Endodermal cell (in vitro differentiated cells): ENCODE measurements around the gene ITIH5. TPM values are rescaled to one million over a fixed set of nuclear protein-coding genes. Genes with fewer than 3 reads are reported as not detected.

ENCODE experiments used
- DNase-seq: peaks from one replicate; pipeline ENCODE4 v3.0.0-alpha.2; 2017
- H3K27ac ChIP-seq: 2 replicates; pipeline ENCODE4 v1.5.1; 2013; ENCODE audit warnings: mild to moderate bottlenecking, low read depth, low read length, moderate library complexity
- H3K27me3 ChIP-seq: 2 replicates; pipeline ENCODE4 v1.6.1; 2013; ENCODE audit warnings: mild to moderate bottlenecking, low read length, moderate library complexity; ENCODE audit not compliant: insufficient read depth, control insufficient read depth, poor library complexity, severe bottlenecking
- H3K36me3 ChIP-seq: 2 replicates; pipeline ENCODE4 v1.7.0; 2013; ENCODE audit warnings: mild to moderate bottlenecking, low read length, moderate library complexity; ENCODE audit not compliant: control insufficient read depth, insufficient read depth
- H3K4me1 ChIP-seq: one replicate; pipeline ENCODE4 v1.7.0; 2013; ENCODE audit warnings: low read length; ENCODE audit not compliant: control insufficient read depth, insufficient read depth
- H3K4me3 ChIP-seq: 2 replicates; pipeline ENCODE4 v1.5.1; 2013; ENCODE audit warnings: mild to moderate bottlenecking, low read length, moderate library complexity
- H3K9ac ChIP-seq: 2 replicates; pipeline ENCODE4 v1.6.1; 2013; ENCODE audit warnings: mild to moderate bottlenecking, low read length, moderate library complexity; ENCODE audit not compliant: poor library complexity, severe bottlenecking; ENCODE audit errors: extremely low read depth
- H3K9me3 ChIP-seq: 2 replicates; pipeline ENCODE4 v1.6.1; 2013; ENCODE audit warnings: mild to moderate bottlenecking, low read length, moderate library complexity; ENCODE audit not compliant: control insufficient read depth
- H3K27ac Mint-ChIP-seq: 2 replicates; pipeline ENCODE4 v1.8.0; 2020; ENCODE audit warnings: mixed read lengths
- H3K27me3 Mint-ChIP-seq: 2 replicates; pipeline ENCODE4 v1.8.0; 2021; ENCODE audit warnings: mild to moderate bottlenecking, mixed read lengths; ENCODE audit not compliant: insufficient read depth
- H3K36me3 Mint-ChIP-seq: 2 replicates; pipeline ENCODE4 v1.8.0; 2020; ENCODE audit warnings: low read depth, mixed read lengths
- H3K4me1 Mint-ChIP-seq: 2 replicates; pipeline ENCODE4 v1.8.0; 2020; ENCODE audit warnings: mixed read lengths
- H3K4me3 Mint-ChIP-seq: 2 replicates; pipeline ENCODE4 v1.8.0; 2020; ENCODE audit warnings: mild to moderate bottlenecking, moderate library complexity, mixed read lengths
- H3K9me3 Mint-ChIP-seq: 2 replicates; pipeline ENCODE4 v1.8.0; 2020; ENCODE audit warnings: mild to moderate bottlenecking, mixed read lengths
- CTCF ChIP-seq: fragments of 200-600 bp; sonication (generic); conservative IDR thresholded peaks from 2 replicates; pipeline ENCODE4 v1.5.0; 2021; ENCODE audit warnings: antibody characterized with exemption, mild to moderate bottlenecking
- WGBS, 2 experiments: methylation state at CpG; one replicate each; pipeline versions ENCODE4 v1.1.5 to v1.1.7; 2013; ENCODE audit warnings: missing lambda C conversion rate in 2 of 2, mixed read lengths in 1 of 2; ENCODE audit not compliant: insufficient coverage in 1 of 2, insufficient read length in 1 of 2; 5-methylcytosine and 5-hydroxymethylcytosine counted together
- total RNA-seq, 2 donors: library from RNA; stranded (reverse); fragmentation: NEBNext Ultra II Directional in 1 of 2; extraction: Animal tissue kit (Norgen Biotek cat#: 25700) in 1 of 2; gene quantifications; 2 replicates in 1 of 2; 3 replicates in 1 of 2; pipeline ENCODE4 v1.2.1, GENCODE V29; 2021

ITIH5 gene
- total RNA-seq, 2 donors from 2014 or later: 2.9 to 5.3 TPM

DNA sequence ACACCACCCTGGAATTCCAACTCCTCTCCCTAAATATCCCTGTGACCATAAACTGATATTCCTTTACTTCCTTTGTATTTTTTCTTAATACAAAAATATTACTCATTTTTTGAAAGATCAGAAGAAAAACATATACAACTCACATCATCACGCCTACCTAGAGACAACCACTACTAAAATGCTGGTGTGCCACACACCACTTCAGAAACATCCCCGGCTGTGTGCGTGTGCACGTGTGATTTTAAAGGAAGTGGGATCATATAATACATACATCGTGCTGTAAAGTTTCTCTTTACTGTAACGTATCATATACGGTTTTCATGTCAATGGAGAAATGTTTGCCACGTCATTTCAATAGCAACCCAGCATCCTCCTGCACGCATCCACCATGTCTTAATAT lies 76.5 kb downstream of the ITIH5 start:
- Mint-ChIP-seq H3K36me3 (no peaks in the 10 kb centered on the region), H3K27me3 (no peaks in the 10 kb centered on the region), H3K4me1 (peaks cover 3% of the 10 kb centered on the region), H3K9me3 (no peaks in the 10 kb centered on the region), H3K27ac (no peak overlapping the region), H3K4me3 (no peak overlapping the region)
- 96 to 98% methylated on average over 8 to 9 of the region's 9 CpGs for WGBS, 2 experiments
- Histone ChIP-seq H3K27me3 (no peaks in the 10 kb centered on the region), H3K9me3 (no peaks in the 10 kb centered on the region), H3K36me3 (no peaks in the 10 kb centered on the region), H3K9ac (no peak overlapping the region), H3K4me3 (no peak overlapping the region), H3K27ac (no peak overlapping the region), H3K4me1 (no peaks in the 10 kb centered on the region)
- no peak for DNase-seq
- no peak for TF ChIP-seq CTCF

DNA sequence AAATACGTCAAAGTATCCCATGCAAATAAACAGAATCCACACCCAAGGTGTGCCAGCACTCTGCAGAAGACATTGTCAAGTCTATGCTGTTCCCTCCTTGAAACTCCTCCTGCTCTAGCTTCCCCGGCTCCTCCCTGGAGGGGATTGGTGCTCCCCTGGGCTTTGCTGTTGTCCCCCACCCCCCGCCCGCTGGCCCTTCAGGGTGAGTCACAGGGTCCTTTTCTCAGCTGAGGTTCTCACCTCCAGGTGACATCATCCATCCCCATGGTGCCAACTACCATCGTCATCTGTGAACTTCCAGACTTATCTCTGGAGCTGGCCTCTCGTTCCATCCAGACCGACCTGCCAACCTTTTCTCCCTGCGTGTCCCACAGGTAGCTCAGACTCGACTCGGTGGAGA lies 77.0 kb downstream of the ITIH5 start:
- H3K4me1 Mint-ChIP-seq: peaks cover 5% of the 10 kb centered on the region
- H3K36me3 Mint-ChIP-seq: no peaks in the 10 kb centered on the region
- no peak overlapping the region for H3K27ac Mint-ChIP-seq

GRCh38 chr10:7587865-7588188 lies 78.9 kb downstream of the ITIH5 start:
- Mint-ChIP-seq H3K4me1 (peaks cover 5% of the 10 kb centered on the region), H3K36me3 (no peaks in the 10 kb centered on the region), H3K27me3 (no peaks in the 10 kb centered on the region), H3K9me3 (no peaks in the 10 kb centered on the region), H3K27ac (no peak overlapping the region), H3K4me3 (no peak overlapping the region)
- H3K9ac ChIP-seq: no peak overlapping the region
- WGBS, 2 experiments: 92 to 97% methylated on average over 5 to 6 of the region's 6 CpGs
- no peak for DNase-seq
- no peaks in the 10 kb centered on the region for H3K4me1 ChIP-seq
- H3K27ac ChIP-seq: no peak overlapping the region
- no peaks in the 10 kb centered on the region for H3K36me3 ChIP-seq
- no peak overlapping the region for H3K4me3 ChIP-seq
- no peaks in the 10 kb centered on the region for H3K27me3 ChIP-seq
- no peaks in the 10 kb centered on the region for H3K9me3 ChIP-seq
- no peak for TF ChIP-seq CTCF

More for the DNA sequence above, 77.0 kb downstream of the ITIH5 start:
- H3K9me3 Mint-ChIP-seq: no peaks in the 10 kb centered on the region
- TF ChIP-seq CTCF: no peak
- H3K4me3 Mint-ChIP-seq: no peak overlapping the region
- no peaks in the 10 kb centered on the region for H3K9me3 ChIP-seq
- H3K4me1 ChIP-seq: no peaks in the 10 kb centered on the region
- H3K4me3 ChIP-seq: no peak overlapping the region
- H3K36me3 ChIP-seq: no peaks in the 10 kb centered on the region
- peak; percentile 62 for DNase-seq
- no peaks in the 10 kb centered on the region for H3K27me3 ChIP-seq
- no peaks in the 10 kb centered on the region for H3K27me3 Mint-ChIP-seq
- 87 to 97% methylated on average over 7 to 10 of the region's 10 CpGs for WGBS, 2 experiments
- no peak overlapping the region for H3K27ac ChIP-seq
- H3K9ac ChIP-seq: no peak overlapping the region
